ENCODE data around the gene SCN3B. TPM values are rescaled to one million over a fixed set of nuclear protein-coding genes. Genes with fewer than 3 reads are reported as not detected.

Gene SCN3B
- total RNA-seq, 1 donor from 2014 or later = 18.5 TPM

DNA sequence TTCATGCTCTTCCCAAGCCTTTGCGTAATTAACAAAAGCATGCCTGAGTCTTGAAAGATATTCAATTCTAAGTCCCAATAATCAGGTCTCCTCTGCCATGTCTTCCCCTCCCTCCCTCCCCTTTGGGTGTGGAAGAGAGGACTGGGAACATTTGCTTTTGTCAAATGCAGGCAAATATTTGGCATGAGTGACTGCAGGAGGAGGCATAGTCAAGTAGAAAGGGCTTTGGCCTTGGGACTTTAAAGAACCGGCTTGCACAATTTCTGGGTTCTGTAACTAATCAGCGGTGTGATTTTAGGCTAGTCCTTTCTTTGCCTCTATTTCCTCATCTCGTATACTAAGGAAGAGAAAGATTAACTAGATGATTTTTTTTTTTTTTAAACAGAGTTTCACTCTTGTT is 59.5 kb downstream of the SCN3B start:
- DNase-seq = no peak

DNA sequence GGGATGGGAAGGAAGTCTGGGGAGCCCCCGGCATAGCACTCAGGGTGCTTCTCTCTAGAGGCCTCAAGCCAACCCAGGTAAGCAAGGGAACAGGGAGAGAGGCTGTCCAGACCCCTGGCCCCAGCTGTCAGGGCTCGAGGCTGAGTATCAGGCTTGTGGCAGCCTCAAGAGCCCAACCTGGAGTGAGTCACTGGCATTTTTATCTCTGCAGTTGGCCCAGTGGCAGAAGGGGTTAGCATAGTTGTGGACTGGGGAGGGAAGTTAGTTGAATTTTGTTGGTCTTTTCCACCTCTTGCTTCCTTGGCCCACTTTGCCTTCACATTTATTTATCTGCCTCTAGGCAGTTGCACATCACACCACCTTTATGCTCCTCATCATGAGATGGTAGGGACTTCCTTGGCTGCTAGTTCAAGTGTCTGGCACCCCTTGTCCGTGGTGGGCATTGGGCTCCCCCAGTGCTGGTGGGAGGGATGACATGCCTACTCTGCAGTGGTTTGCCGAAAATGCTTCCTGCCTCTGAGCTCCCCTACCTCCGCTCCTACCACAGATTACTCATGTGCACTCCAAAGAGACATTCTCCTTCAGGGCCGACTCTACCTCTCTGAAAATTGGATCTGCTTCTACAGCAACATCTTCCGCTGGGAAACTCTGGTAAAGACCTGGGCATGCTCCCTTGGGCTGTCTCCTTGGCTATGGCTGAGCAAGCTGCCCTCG is 60.1 kb downstream of the SCN3B start:
- DNase-seq = no peak

DNA sequence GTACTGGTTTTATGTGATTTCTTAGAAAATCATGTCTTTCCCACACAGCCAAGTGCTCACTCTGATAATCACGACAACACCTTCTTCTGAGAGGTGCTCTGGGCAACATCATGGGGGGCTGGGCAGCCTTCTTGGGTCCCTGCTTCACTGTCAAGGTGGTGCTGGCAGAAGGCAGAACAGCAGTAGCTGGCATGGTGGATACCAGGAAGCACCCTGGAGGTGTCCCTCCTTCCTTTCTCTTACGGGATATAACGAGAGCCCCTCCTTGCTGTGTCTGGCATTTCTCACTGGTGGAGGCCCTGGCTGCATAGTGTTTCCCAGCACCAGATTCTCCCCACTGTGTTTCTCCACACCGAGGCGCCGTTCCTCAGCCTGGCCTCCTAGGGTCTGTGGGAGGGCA is 60.9 kb downstream of the SCN3B start:
- DNase-seq = no peak

DNA sequence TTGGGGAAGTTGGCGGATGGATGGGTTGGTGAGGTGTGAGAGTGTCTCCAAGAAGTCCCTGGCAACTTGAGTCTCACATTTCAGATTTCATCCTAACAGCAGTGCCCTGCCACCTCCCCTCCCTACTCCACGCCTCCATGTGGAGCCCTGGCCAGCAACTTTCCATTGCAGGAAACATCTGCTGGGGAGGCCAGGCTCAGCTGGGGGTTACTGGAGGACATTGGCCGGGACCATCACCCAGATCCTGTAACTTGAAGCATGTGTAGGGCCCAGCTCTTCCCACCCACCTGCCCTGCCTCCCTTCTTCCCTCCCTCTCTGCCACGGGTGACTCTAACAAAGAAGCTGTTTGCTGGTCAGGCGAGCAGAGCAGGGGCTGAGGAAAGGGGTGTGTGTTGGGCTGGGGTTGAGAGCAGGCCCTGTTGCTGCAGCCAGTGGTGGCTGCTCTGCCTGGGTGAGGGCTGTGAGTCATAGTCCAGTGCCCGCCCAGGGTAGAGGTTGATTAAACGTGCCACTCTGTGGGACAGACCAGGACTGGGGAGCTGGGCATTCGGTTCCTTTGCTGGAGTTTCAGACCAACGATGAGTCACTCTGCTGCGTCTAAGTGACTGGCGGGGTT is 64.0 kb downstream of the SCN3B start:
- peak; percentile 84 for DNase-seq

DNA sequence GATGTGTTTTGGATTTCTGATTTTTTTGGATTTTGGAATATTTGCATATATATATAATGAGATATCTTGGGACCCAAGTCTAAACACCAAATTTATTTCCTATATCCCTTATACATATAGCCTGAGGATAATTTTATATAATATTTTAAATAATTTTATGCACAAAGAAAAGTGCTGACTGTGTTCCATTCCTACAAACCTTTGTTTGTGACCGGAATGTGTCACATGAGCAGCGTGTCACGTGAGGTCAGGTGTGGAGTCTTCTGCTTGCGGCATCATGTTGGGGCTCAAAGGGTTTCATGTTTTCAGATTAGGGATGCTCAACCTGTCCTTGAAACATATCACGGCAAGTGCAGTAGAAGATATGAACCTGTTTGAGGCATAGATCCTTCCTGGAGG is 65.6 kb downstream of the SCN3B start:
- no peak for DNase-seq

DNA sequence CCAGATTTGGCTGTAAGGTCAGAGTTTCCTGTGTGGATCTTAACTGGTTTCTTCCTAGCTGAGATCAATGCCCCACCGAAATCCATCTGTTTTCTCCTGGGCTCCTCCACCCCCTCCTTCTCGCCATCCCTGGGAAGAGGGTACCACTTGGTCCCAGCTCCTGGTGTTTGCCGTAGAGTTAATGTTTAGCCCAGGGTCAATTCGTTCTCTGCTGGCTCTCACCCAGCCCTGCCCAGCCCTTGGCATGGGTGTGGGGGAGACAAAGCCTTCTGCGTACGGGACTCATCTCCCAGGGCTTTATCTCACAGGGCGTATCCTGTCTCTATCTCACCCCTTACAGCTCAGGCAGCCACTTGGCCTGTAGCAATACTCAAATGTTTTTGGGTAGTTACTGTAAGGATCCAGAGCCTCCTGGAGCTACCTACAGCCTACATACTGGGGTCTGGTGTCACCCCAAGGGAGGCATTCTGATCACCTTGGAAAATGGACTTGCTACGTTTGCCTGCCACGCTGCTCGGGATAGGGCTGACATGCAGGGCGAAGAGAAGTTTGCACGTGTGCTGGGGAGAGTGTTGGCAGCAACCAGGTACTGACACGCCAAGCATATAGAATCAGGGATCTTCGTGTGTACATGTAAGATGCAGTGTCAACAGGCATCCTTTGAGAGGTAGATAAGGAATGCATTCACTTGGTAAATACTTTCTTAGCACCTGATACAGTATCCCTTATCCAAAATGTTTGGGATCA is 66.1 kb downstream of the SCN3B start:
- no peak for DNase-seq

DNA sequence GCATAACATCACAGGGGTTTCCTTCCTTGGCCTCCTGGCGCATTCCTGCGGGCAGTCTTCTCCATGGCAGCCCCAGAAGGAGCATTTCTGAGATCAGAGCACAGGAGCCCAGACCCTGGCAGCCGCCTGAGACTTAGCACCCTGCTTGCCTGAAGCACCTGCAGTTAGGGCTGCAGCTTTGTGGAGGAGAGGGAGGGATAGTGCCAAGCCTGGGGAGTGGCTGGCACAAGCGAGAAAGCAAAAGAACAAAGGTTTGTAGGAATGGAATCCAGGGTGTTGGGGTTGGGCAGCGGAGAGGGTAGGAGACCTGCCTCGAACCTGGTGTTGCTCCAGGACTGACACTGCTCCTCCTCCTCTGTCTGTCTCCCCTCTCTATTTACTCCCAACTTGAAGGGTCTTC is 66.9 kb downstream of the SCN3B start:
- DNase-seq = no peak

DNA sequence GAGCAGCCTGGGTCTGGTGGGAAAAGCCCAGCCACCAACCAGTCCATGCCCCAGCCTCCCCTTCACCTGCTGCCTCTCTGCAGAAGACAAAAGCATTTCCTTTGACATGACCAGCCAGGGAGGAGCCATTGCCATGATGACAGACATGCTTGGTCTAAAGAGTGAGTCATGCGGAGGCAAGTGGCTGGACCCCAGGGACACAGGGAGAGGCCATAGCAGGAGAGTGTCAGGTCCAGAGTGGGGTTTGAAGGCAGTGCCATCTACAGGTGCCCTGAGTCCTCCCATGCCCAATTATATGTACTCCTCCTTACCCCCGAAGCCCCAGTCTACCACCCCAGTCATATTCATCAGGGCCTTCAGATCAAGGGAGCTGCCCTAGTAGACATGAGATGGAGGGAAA is 67.4 kb downstream of the SCN3B start:
- no peak for DNase-seq

DNA sequence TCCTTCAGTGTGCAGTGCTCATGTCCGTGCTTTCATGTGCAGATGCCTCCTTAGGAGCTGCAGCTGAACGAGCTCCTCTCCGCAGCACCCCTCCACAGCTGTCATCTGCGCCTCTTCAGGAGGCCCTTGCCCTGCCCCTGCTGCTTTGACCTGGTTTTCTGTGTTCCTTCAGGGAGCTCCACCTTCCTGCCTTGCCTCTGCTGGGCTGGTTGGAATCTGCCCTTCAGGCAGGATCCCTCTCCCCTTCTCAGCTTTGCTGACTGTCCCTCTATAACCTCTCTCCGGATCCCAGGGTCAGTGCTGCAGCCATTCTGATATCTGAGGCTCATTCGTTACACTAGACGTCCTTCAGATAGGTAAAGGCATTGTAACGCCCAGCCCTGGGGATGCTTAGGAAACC is 67.9 kb downstream of the SCN3B start:
- no peak for DNase-seq

DNA sequence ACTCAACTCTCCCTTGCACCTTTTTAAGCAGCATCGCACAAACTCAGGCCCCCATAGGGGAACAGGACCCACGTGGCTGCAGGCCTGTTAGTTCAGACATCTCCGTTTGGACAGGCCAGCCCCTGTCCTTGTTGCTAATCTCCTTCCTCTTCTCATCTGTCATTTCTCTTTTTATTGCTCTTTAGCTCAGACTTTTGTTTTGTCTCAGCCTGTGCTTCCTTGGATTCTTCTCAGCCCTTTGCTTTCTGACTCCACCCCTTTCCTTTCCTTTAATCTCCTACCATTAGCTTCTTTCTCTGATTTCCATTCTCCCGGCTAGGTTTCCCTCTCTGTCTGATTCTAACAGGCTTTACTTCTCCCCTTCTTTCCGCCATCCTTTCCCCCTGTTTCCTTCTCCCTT is 68.7 kb downstream of the SCN3B start:
- no peak for DNase-seq

DNA sequence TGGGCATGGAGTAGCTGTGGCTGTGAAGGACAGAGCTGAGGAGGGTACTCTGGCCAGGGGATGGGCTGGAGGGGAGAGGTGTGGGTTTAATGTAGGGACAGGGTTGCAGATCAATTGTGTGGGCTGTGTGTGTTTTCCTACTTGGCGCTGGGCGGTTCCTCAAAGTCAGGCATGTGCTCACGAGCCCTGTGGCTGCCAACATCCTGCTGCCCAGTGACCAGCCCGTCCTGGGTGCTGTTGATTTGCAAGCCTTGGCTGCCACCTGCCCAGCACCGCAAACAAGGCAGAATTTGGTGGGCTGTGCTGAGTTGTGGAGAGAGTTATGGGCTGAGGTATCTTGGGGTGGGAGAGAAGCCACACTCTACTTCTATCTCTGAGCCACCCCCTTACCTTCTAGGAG is 69.2 kb downstream of the SCN3B start:
- DNase-seq = no peak

DNA sequence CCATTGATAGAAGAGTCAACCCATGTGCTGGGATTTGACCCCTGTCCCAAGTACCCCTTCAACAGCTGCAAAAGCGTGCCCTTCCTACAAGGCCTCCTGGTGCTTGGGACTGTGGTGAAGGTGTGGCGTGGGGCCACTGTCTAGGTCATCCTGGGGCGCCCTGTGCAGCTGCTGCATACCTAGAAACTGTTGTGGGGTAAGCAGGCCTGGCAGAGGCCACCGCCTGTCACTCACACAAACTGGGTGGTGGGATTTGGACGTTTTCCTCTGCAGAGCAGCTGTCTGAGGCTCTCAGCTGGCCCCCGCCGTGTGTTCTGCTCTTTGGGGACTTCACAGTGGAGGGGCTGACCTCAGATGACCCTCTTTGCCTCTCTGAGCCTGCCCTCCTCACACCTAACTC is 69.7 kb downstream of the SCN3B start:
- DNase-seq = no peak

DNA sequence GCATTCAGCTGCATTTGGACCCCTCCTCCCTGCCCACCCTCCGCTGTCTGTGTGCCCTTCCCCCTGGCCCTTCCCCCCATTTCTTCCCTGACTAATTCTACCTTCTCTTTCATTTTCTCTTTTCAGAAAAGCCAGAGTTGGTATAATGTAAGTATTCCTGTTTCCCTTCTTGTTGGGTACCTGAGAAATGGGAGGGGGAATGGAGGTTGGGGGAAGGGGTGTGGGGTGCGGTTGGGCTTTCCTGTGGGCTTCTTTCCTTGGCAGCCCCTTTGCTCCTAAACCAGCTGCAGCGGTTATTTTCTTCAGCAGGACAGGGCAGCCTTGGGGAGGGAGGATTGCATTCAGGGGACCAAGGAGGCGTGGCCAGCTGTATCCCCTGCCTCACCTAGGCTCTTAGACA is 70.2 kb downstream of the SCN3B start:
- DNase-seq = no peak

DNA sequence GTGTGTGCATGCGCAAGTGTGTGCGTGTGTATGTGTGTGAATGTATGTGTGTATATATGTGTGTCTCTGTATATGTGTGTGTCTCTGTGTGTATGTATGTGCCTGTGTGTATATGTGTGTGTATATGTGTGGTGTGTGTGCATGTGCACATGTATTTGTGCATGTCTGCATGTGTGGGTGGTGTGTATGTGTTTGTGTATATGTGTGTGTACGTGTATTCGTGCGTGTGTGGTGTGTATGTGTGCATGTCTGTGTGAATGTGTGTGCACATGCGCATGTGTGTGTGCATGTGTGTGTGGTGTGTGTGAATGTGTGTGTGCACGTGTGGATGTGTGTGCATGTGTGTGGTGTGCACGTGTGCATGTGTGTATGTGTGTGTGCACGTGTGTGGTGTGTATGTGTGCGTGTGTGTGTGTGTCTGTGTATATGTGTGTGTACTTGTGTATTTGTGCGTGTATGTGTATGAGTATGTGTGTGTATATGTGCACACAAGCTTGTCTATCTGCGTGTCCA is 71.4 kb downstream of the SCN3B start:
- no peak for DNase-seq

DNA sequence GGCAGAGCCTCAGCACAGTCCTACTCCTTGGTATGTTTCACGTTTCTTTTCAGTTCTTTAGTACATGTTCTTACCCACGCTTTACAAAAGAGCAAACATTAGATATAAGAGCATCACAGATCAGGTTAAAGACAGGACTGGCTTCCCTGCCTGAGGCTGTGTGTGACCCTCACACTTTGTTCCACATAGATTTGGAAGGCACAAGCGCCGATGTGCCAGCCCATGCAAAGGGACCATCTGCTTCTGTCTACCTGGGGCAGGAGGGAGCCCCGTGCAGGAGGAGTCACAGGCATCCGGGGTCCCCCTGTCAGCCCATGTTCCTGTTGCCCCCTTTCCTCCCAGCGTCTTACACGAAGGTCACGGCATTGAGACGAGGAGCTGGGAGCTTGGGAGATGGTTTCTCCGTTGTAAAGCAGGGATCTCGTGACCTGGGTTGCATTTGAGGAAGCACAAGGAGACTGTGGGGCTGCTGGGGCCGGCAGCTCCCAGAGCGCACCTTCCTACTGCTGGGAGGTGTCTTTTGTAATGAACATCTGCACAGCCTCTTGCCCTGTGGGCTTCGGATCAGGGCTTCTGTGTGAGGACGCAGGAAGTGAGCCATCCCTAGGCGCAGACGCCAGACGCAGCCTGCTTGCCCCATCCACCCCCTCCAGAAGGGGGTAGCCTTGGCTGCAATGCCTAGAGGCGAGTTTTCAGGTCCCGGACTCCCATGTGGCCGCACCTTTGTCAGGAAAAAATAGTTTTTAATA is 72.6 kb downstream of the SCN3B start:
- DNase-seq = no peak

DNA sequence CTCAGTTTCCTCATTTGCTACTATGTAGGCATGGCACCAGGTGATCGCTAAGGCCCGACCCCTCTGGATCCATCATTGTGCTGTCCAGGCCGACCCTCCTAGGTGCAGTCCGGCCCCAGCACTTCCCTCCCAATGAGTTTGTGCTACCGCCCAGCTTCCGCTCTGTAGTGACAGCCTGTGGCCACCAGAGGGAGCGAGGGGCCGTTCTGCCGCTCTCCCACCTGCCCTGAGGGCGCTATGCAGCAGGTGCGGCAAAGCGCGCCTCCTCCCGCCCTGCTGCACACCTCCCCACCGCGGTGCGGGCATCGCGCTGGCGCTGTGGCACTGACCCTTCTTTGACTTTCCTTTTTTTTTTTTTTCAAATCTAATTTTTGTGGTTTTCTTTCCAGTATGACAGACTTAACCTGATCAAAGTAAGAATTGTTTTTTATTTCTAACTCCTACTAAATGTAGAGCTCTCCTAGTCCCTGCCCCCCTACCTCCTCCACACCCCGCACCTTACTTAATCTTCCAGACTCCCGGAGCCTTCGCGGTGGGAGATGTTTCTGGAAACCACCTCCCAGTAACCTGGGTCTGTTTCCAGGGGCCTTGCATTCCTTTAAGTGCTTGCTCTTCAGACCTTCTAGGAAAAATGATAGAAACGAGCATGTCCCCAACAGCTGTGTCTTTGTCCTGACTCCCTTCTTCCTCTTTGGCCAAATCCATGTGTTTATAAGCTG is 73.7 kb downstream of the SCN3B start:
- DNase-seq = peak; percentile 63

DNA sequence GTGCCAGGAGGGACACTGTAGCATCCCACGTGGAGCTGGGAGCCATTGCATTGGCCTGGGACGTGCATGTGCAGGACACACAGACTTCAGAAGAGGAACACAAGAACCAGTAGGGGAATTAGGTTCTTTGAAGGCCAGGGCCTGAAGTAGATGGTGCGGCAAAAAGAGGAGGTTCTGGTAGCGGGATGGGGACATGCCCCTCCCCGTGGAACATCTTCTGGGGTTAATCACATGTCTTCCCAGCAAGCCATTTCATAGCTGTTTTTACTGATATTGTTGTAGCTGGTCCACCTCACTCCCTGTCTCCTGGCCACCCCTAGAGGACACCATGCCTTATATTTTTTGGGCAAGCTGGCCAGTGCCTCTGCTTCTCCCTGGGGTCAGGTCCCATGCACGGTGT is 74.3 kb downstream of the SCN3B start:
- no peak for DNase-seq

DNA sequence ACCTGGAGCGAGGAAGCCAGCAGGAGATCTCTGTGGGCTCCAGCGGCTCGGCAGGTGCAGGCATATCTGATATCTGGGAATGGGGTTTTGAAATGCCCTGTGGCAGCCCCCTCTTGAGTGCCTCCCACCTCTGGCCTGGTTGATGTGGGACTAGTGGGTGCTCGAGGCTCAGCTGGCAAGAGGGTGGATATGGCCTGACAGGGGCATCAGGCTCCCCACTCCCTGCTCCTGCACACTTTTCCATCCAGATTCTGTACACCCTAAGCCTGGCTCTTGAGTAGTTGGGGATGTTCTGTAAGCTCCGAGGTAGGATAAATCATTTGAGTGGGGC is 75.0 kb downstream of the SCN3B start:
- no peak for DNase-seq

All from tongue (tissue), 2 donors.